Stimulated activated CD4-positive, alpha-beta T cell treated with anti-CD3 and anti-CD28 coated beads, Interleukin-4, amount 100 ng/mL, for 48 hours (primary cell): Measurements from ENCODE around the gene COMTD1.

Experiments
- DNase-seq, 2 donors: peaks; one replicate each; pipeline ENCODE4 v3.0.0-alpha.2; 2020; ENCODE audit warnings: low read depth in 2 of 2

COMTD1 gene

DNA sequence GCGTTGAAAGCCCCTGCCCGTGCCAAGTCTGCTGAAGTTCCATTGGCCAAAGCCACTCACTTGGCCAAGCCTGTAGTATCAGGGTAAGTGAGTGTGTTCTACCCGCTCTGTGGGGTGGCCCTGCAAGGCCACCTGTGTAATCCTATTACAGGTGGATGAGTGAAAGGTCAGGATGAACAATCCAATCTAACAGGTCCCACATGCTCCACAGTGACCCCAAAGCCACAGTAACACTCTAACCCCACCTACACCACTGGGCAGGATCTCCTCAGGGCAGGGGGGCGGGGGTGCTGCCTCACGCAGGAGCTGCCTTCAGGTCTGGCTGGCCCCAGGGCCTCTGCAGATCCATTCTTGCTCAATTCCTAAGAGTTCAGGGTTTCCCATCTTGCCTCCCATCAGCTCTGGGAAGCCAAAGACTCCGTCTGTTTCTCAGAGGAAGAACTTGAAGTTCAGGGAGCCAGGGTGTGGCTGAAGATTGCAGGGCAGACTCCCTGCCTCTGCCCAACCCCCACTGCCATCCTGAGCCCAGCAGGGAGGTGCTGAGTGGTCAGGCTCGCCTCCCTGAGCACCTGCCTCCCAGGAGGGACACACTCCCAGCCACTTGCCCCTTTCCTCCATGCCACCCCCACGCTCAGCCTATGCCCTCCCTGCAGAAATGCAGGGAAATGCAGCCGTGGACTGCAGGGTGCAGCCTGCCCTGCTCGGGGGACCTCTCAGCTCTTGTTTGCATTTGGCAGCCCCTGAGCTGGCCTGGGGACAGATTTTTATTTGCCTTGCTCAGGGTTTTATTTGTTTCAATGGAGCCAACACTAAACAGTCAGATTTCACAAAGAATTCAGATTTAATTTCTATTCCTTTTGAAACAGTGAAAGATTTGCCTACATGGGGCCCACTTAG is 9.8 kb upstream of the COMTD1 start:
- no peak for DNase-seq

DNA sequence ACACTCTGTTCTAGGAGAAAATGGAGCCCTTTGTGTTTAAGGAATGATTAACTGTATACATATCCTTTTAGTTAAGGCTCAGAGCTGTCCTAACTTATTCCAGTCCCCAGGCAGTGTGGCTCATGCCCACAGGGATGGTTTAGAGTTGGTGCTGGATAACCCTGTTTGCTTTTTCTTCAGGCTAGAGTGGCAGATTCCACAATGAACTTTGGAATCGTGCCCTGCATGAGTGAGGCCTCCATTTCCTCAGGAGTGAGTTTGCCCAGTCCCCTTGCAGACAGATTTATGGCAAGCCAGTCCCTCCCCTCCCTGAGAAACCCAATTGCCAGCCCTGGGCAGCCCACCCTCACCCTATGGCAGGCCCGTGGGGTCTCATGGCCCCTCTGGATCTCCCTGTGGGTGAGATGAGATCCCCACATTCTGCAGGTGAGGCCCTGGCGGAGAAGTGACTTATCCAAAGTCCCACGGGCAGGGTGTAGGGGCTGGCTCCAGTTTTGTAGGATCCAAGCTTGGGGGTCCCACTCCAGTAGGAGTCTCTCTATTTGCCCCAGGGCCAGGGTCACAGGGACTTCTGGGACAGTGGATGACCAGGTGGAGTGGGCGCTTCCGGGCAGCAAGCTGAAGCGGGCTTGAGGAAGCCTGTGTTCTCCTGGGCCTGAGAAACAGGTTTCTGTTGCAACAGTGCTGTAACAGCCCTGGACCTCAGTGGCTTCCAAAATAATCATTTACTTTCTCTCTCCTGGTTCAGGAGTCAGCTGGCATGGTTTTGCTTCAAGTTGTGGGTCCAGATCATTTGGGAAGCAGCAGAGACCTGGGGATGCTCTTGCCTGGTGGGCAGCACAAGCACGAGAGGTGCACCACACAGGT is 9.0 kb upstream of the COMTD1 start:
- DNase-seq = no peak

DNA sequence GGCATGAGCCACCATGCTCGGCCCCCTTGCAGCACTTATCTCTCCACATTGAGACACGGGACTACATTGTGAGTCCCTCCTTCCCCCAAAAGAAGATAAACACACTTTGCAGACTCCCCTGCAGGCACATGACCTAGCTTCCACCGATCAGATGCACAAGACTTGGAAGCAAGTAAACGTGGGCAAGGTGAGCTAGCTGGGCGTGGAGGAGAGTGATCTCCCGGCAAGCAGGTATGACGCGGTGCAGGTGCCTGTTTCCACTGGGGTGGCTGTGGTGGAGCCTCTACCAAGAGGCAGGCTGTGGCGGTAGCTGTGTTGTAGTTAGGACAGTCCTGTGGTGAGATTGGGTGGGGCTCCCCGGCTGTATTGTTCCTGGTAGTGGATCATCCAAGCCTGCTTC is 7.7 kb upstream of the COMTD1 start:
- no peak for DNase-seq

DNA sequence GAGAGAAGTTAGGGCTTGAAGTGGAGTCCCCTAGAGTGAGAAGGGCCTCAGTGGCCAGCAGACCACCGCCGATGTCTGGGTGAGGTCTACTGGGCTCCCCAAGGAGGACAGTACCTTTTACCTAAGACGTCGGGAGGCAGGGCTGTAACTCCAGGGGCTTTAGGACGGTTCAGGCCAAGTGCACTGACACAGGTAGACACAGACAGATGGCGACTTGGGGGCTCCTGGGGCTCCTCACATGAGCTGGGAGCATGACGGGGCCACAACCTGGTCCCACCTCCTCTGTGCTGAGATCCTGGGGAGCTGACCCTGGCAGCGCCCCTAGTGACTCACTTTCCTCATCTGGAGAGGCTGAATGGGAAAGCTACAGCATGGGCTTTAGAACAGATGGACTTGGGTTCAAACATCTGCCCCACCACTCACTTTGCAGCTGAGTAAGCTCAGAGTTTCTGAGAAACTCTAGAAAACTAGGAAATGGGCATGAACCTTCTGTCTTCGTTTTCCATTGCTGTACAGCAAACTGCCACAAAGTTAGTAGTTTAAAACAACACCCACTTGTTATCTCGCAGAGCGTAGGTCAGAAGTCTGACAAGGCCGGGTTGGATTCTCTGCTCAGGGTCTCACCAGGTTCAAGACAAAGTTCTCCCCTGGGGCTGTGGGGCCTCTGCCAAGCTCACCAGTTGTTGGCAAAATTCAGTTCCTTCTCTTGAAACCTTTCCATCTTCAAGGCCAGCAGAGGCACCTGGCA is 4.7 kb upstream of the COMTD1 start:
- no peak for DNase-seq

DNA sequence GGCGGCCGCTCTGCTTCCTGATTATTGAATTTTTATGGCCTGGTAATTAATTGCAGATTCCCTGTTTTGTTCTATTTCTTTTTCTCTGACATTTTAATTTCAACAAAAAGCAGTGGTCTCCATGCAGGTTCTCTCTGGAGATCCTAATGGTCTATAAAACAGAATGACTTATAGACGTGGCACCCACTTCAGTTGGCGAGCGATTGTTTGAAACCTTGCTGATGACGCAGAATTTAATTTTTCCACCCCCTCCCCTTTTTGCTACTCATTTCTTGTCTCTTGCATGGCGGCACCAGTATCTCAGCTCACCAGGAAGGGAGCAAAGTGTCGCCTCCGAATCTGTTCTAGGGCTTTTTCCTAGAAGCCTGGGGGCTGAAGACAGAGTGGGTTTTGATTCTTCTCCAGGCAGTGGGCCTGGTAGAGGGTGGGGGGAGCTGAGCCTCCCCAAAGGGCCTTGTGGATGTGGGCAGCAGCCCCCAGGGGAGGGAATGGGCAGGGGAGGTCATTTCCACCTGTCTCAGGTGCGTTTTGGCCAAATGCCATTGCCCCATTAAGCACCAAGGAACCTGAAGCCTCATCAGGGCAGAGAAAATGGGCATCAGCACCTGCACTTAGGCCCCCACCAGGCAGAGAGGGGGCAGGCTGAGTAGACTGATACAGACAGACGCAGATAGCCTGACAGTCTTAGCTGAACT is 3.5 kb upstream of the COMTD1 start:
- no peak for DNase-seq

DNA sequence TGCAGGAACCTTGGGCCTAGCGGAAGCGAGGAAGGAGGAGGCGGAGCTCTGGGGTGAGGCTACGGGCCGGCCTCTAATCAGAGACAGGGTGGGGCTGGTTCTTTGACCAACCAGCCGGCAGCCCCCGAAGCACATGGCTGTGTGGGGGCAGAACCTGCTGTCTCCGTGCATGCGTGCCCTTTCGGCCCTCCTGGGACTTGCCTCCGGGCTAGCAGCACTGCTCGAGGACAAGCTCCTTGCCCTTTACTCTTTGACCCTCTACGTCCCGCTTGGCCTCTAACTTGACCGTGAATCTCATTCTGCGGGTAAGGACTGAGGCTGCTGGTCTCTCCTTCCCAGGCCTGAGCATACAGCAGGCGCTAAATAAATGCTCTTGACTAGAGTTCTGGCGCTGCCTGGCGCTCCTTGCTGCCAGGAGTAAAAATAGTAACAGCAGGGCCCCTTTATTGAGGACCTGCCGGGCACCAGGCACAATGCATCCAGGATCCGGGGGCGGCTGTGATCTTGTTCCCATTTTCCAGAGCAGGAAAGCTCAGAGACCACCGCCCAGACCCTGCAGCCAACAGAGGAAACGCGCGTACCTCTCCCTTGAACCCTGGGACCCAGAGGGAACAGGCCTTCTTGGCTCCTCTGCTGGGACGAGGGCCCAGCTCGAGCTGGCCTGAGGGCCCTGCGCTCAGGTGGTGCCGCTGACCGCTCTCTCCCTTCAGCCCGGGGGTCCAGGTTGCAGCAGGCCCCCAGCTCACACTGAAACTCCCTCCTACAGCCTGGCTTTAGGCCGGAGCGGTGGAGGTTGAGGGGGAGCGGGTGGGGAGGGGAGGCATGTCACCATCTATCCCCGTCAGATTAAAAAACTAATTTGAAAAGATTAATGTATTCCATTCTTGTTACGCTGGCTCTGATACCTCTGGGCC is 2.7 kb upstream of the COMTD1 start:
- DNase-seq = no peak

DNA sequence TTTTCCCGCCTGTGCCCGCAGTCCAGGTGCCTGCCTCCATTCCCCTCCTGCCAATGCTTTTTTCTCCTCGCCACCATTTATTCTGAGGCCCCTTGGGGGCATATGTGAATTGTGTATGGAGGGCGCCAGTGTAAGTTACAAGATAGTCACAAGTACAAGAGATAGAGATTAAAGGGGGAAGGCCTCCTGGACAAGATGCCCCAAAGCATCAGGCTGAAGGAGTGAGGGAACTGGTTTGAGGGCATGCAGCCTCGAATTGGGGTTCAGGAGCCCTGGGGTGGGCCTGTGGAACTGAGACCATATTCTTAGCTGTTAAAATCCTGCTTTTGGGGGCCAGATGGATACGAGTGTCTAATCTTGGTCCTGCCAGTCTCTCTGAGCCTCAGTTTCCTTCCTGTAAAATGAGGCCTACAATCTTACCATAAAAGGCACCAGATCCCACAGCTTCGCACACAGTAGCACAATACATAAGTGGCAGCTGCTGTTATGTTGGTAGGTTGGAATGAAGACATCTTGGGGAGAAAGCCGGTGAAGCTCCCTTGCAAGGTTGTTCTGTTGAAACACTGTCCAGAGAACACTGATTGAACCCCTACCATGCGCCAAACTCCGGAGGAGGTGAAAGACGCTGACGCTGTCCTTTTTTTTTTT is 545 bp upstream of the COMTD1 start:
- DNase-seq = peak in 1 of 2 donors; percentile 10

DNA sequence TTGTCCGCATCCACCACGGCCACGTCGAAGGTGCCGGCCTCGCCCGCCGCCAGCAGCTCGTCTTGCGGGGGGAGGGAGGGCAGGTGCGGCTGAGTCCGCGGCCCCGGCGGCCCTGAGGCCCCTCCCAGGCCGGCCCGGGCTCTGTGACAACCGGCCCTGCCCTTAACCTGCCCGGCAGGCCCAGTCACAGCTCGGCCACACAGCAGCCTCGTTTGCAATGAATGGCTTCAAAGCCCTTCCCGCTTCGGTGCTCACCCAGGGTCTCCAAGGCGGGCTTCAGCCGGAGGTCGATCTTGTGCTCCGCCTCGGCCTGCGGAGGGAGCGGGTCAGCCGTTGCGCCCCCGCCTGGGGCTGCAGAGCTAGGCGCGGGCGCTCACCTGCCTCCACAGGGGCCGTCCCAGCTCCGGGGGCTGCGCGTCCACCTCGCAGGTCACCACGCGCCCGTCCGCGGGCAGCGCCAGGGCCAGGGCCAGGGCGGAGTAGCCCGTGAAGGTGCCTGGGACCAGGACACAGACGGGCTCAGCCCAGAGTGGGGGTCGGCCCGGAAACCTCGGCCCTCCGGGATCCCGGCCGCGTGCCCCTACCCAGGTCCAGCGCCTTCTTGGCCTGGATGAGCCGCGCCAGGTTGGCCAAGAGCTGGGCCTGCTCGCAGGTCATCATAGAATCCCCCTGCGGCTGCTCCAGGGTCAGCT is 928 bp downstream of the COMTD1 start:
- peak; percentile 28 to 30 for DNase-seq

DNA sequence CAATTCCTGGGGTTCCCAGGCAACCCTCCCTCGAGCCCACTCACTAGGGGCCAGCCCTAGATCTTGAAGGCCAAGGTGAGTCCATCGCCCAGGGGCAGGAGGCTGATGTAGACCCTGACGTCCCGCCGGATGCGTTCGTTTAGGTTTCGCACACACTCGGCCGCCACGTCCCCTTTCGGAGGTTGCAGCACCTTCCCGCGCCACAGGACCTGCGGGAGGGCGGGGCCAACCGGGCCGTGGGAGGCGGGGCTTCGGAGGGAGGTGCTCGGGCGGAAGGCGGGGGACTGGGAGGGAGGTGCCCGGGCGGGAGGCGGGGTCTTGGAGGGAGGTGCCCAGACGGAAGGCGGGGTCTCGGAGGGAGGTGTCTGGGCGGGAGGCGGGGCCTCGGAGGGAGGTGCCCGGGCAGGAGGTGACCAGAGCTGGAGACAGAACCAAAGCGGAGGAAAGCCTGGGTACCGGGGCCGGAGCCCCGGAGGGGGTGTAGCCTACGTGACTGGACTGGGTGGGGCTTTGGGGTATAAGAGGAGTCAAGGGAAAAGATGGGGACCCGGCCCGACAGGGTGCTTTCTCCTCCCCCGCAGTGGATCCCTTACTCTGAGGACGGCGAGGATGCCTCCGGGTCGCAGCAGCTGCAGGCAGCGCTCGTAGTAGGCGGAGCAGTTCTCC is 1.6 kb downstream of the COMTD1 start:
- peak; percentile 96 to 99 for DNase-seq

DNA sequence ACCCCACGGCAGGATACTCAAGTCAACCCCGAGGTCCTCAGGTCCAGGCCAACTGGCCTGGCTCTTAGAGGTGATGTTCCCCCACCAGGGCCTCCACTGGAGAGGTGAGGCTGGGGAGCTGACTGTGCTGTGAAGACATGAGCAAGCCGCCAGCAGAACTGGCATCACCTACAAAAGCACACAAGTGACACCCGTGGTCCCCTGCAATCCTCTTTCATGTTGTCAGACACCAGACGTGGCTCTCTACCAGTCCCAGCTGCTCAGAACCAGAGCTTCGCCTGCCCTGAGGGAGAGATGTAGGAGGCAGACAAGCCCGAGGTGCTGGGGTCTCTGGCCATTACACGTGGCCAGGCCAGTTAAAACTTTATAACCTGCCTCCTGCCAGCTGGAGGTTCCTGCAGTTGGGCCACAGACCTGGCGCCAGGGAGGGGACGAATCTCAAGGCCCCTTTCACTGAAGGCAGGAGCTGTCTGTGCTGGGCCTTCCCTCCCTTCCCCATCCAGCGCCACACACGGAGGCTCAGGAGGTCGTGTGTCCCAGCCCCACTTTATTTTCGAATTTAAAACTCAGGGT is 2.2 kb downstream of the COMTD1 start:
- DNase-seq = peak in 1 of 2 donors; percentile 4

DNA sequence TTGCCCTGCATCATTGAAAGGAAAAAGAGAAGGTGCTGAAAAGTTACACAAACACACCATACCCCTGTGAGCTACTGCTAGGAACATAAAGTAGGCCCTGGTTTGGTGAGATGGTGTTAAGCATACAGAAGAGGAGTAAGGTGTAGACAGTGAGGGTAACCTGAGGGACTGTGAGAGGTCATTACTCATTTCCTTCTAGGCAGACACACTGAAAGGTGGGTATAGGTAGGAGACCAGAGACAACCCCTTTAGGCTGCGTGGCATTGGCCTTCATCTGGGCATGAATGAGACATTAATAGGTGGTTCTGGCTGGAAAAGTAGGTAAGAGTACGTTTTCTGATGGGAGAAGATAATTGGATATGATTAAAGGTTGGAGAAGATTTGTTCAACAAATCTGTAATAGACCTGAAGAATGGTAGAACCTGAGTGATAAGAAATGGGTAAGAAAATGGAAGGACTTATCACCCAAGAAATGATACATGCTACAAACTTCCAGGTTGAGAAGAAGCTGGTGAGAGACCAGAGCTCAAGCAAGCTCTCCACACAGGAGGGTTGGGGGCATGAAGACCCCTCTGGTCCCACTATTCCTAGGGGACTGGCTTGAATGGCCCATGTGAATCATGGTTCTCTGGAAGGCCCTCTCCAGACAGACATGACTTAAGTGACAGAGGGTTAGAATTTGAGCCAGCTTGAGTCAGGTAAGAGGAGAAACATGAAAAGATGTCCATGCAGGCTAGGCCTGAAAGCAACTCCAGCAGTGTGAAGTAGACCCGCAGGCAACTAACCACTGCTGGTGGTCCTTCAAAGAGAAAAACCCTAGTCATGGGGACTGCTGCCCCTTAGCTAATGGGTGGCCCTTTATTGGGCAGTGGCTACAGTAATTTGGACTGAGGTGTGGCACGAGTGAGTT is 3.8 kb downstream of the COMTD1 start:
- no peak for DNase-seq

DNA sequence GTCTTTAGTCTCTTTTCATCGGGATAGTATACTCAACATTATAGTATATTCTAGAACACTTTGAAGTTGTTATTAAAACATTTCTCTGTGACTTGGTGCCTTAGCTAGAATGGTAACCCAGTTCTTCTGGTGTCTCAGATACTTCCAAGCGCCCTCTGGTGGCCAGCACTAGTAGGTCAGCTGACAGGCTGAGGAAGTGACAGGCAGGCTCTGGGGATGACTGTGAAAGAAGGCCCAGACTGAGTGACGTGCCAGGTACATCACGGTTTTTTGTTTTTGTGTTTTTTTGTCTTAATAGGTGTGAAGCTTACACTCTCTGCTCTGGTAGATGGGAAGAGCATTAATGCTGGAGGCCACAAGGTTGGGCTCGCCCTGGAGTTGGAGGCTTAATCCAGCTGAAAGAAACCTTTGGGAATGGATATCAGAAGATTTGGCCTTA is 5.1 kb downstream of the COMTD1 start:
- DNase-seq = peak; percentile 89 to 95

DNA sequence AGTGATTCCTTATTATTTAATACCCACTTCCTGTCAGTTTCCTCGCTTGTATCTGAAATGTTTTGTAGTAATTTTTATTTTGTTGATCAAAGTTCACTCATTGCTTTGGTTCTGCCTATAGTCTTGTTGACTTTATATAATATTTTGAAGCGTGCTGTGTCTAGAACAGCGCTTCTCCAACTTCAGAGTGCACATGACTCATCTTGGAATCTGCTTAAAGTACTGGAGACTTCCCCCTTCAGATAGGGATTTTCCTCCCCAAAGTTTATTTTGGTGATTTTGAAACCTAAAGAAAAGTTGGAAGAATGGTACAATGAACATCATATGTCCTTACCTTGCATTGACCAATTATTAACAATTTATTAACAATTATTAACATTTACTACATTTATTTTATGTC is 5.8 kb downstream of the COMTD1 start:
- DNase-seq = no peak

DNA sequence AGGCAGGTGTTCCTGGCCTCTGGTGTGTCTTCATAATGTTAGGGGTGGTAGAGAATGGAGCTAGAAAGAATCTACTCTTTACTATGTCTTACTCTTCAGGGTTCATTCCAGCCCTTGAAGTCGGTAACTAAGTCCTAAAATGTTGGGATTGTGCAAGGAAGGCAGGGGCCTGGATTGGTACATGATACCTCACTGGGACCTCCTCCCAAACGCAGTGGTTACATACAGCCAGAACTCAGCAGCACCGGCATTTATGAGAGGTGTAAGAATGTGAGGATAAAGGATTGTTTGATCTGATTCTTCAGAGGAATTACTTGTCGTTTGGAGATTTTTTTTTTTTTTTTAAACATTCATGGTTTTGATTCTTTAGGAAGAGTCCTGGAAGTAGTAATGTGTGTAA is 6.9 kb downstream of the COMTD1 start:
- DNase-seq = no peak

DNA sequence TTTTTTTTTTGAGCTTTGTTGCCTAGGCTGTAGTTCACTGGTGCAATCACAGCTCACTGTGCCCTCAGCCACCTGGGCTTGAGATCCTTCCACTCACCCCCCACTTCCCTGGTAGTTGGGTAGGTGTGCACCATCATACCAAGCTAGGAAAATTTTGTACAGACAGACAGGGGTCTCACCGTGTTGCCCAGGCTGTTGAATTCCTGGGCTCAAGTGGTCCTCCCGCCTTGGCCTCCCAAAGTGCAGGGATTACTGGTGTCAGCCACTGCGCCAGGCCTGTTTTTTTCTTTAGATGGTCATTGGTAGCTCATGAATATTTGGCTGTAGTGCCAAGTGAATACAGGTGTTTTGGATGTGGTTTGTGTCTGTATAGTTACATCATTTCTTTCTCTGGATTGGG is 7.5 kb downstream of the COMTD1 start:
- no peak for DNase-seq

DNA sequence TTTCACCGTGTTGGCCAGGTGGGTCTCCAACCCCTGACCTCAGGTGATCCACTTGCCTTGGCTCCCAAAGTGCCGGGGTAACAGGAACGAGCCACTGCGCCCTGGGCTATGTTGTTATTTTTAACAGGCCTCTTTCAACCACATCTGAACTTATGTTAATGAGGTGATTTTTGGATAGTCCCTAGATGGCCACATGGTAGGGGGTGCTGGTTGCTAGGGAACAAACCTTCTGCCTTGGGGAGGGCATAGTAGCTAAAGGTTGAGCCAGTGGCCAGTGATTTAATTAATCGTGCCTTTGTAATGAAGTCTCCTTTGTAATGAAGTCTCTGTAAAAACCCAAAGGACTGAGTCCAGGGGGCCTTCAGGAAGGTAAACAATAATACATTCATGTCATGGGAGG is 9.1 kb downstream of the COMTD1 start:
- DNase-seq = no peak

DNA sequence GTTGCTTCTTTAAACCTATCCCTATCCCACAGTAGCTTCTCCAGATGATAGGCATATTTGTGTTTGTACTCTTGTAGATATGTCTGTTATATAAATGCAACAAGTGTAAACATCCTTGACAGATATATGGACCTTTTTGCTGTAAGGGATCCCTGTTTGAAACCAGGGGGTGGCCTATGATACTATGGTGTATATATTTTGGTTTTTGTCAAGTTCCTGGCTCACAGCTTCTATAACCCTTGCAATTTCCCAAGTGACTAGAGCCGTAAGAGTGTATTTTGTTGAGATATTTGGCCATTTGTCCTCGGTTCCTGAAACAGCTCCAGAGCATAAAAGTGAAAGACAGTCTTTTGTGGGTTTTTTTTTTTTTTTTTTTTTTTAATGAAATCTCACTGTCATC is 9.7 kb downstream of the COMTD1 start:
- no peak for DNase-seq
